HG02759 (cell line): Measurements from ENCODE around the gene VARS1.

ENCODE experiments used
- ATAC-seq: cut with Tn5 transposase; IDR thresholded peaks from one replicate; pipeline ENCODE4 v1.9.1; 2021; ENCODE audit warnings: mild to moderate bottlenecking, moderate library complexity; ENCODE audit not compliant: unreplicated experiment

VARS1 gene

DNA sequence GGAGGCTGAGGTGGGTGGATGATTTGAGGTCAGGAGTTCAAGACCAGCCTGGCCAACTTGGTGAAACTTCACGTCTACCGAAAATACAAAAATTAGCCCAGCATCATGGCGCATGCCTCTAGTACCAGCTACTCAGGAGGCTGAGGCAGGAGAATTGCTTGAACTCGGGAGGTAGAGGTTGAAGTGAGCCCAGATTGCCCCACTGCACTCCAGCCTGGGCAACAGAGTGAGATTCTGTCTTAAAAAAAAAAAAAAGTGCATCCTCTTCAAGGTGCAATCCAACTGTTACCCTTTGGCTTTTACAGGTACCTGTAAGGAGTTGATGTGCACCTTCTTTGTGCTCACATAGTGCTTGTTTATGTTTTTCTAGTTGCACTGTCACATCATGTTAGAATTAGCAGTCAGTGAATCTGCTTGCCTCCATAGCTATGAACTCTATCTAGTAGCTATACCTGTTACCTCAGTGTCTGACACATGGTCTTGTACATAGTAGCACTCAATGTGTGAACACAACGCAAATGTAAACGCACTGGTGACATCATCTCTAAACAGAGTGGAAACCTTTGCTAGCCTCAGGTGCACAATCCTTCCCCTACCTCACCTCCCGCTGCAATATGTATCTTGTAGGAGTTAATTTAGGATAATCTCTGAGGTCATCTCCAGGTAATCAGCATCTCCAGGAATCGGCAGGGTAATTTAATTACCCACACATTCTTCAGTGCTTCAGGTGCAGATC lies 46.1 kb downstream of the VARS1 start:
- no peak for ATAC-seq
